NB4 (cell line): ENCODE data around the gene ST6GALNAC1.

ENCODE experiments used
- TF ChIP-seq, protein P1 (sequence below): IDR thresholded peaks from one replicate; pipeline ENCODE4 v1.5.1; 2012; ENCODE audit warnings: low read depth, low read length
- TF ChIP-seq, protein P2 (sequence below): IDR thresholded peaks from 2 replicates; pipeline ENCODE4 v1.6.1; 2011; ENCODE audit warnings: low read depth, low read length

DNA sequence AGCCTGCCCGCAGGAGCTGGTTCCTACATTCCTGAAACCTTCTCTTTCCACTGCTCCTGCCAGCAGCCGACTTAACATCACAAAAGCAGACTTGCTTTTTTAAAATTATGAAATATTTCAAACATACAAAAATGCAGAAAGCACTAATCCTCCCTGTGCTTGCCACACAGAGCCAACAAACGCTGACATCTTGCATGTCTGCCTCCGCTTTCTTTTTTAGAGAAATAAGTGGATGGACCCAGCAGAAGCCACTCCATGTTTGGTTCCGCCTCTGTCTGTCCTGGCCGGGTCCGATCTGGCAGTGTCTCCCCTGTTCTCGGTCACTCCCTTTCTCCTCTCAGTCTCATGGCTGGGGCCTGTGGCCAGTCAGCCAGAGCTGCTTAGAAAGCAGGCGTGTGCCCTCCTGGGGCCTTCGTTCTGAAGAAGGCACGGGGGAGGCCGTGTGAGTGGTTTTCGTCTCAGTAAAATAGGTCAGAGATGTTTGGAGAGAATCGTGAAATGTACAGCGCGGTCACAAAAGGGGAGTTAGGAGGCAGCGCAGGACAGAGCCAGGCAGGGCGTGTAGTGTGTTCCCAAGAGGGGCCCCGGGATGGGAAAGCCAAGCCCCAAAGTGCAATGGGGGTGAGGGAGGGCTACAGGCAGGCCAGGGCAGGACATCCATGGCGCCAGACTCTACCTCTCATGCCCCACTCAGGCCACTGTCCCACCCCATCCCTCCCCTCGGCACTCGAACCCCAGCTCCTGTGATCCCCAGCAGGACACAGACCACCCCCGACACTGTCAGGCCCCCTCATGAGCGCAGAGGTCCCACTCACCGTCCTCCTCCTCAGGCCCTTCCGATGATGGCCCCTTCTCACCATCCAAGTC is 44.0 kb upstream of the ST6GALNAC1 start:
- TF ChIP-seq, protein P1, sequence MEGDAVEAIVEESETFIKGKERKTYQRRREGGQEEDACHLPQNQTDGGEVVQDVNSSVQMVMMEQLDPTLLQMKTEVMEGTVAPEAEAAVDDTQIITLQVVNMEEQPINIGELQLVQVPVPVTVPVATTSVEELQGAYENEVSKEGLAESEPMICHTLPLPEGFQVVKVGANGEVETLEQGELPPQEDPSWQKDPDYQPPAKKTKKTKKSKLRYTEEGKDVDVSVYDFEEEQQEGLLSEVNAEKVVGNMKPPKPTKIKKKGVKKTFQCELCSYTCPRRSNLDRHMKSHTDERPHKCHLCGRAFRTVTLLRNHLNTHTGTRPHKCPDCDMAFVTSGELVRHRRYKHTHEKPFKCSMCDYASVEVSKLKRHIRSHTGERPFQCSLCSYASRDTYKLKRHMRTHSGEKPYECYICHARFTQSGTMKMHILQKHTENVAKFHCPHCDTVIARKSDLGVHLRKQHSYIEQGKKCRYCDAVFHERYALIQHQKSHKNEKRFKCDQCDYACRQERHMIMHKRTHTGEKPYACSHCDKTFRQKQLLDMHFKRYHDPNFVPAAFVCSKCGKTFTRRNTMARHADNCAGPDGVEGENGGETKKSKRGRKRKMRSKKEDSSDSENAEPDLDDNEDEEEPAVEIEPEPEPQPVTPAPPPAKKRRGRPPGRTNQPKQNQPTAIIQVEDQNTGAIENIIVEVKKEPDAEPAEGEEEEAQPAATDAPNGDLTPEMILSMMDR: no peak
- TF ChIP-seq, protein P2, sequence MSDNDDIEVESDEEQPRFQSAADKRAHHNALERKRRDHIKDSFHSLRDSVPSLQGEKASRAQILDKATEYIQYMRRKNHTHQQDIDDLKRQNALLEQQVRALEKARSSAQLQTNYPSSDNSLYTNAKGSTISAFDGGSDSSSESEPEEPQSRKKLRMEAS: no peak
